K562 (cell line): Measurements from ENCODE around the gene PCAT6. TPM values are rescaled to one million over a fixed set of nuclear protein-coding genes. Genes with fewer than 3 reads are reported as not detected.

ENCODE experiments used
- ATAC-seq: fragments of 200-7000 bp; cut with Tn5 transposase; 3 replicates; pipeline ENCODE4 v1.9.1; 2020; ENCODE audit warnings: moderate library complexity
- BruUV-seq: library from RNA; stranded (reverse); fragments of 400-500 nt; replicated peaks from 2 replicates; lab custom pipeline; 2021; lab: Mats Ljungman, UMichigan
- CTCF ChIA-PET: fragments of 300-600 bp; formaldehyde crosslinking; extraction: SDS; loops from one replicate; lab custom pipeline; 2021; ENCODE audit warnings: low intra/inter-chr PET ratio; lab: Yijun Ruan, JAX
- POLR2A ChIA-PET: fragments of 300-600, 350-650 bp; sonication (Branson Sonifier 250); formaldehyde crosslinking; extraction: SDS; loops from one replicate; lab custom pipeline; 2021; ENCODE audit warnings: antibody characterized with exemption, inconsistent platforms; lab: Yijun Ruan, JAX
- DNase-seq, 4 experiments: peaks; one replicate each; pipeline versions ENCODE4 v3.0.0 to v3.0.0-alpha.2; 2011 to 2018; ENCODE audit warnings: low spot score in 3 of 4, mixed read lengths in 3 of 4; ENCODE audit errors: extremely low read depth in 1 of 4
- FAIRE-seq: peaks from 2 replicates; lab custom pipeline; 2011; peaks lifted over from hg19 to GRCh38; lab: Jason Lieb, UNC
- H2AFZ ChIP-seq: 2 replicates; pipeline ENCODE4 v1.6.0; 2011; ENCODE audit warnings: low read depth, low read length, control low read depth, inconsistent platforms
- H3K27ac ChIP-seq: fragments of 200-600 bp; 3 replicates; pipeline ENCODE4 v1.8.0; 2011; ENCODE audit warnings: low read depth, mild to moderate bottlenecking, control low read depth, inconsistent platforms, low read length, moderate library complexity, mixed read lengths; ENCODE audit errors: extremely low read depth
- H3K27me3 ChIP-seq, 2 experiments: fragments of 300-600 bp in 1 of 2; 2 replicates in 1 of 2; 3 replicates in 1 of 2; pipeline versions ENCODE4 v1.6.0 to v1.8.0; 2011; ENCODE audit warnings: inconsistent platforms in 2 of 2, low read length in 2 of 2, mild to moderate bottlenecking in 1 of 2, mixed read lengths in 1 of 2, moderate library complexity in 1 of 2; ENCODE audit not compliant: control insufficient read depth in 2 of 2, insufficient read depth in 2 of 2
- H3K36me3 ChIP-seq: fragments of 300-600 bp; 3 replicates; pipeline ENCODE4 v1.8.0; 2011; ENCODE audit warnings: mild to moderate bottlenecking, low read length, inconsistent platforms; ENCODE audit not compliant: control insufficient read depth, insufficient read depth
- H3K4me1 ChIP-seq, 2 experiments: fragments of 200-600 bp in 1 of 2; replicated peaks in 1 of 2; 2 replicates in 1 of 2; 3 replicates in 1 of 2; pipeline versions ENCODE4 v1.5.1 to v1.8.0; 2011; ENCODE audit warnings: inconsistent platforms in 2 of 2, low read length in 2 of 2, mild to moderate bottlenecking in 1 of 2, mixed read lengths in 1 of 2, moderate library complexity in 1 of 2; ENCODE audit not compliant: control insufficient read depth in 2 of 2, insufficient read depth in 2 of 2
- H3K4me2 ChIP-seq: 2 replicates; pipeline ENCODE4 v1.6.1; 2011; ENCODE audit warnings: low read length, control low read depth, inconsistent platforms, mixed read lengths; ENCODE audit not compliant: insufficient read depth
- H3K4me3 ChIP-seq: fragments of 200-600 bp; sonication (generic), shearing (Covaris generic); 2 replicates; pipeline ENCODE4 v1.5.1; 2016; ENCODE audit warnings: control low read depth, inconsistent platforms
- H3K79me2 ChIP-seq: fragments of 200-600 bp; 3 replicates; pipeline ENCODE4 v1.8.0; 2011; ENCODE audit warnings: low read length, inconsistent platforms; ENCODE audit not compliant: control insufficient read depth, insufficient read depth
- H3K9ac ChIP-seq, 2 experiments: 2 replicates each; pipeline versions ENCODE4 v1.6.0 to v1.6.1; 2011; ENCODE audit warnings: low read depth in 2 of 2, low read length in 2 of 2, control low read depth in 1 of 2, inconsistent platforms in 1 of 2, mild to moderate bottlenecking in 1 of 2, mixed read lengths in 1 of 2; ENCODE audit not compliant: insufficient read depth in 1 of 2
- H3K9me1 ChIP-seq: one replicate; pipeline ENCODE4 v1.6.0; 2011; ENCODE audit warnings: inconsistent platforms, mild to moderate bottlenecking, low read length, moderate library complexity; ENCODE audit not compliant: control insufficient read depth, insufficient read depth
- H3K9me3 ChIP-seq: replicated peaks from 2 replicates; pipeline ENCODE4 v1.5.1; 2011; ENCODE audit warnings: low read depth, low read length, inconsistent platforms; ENCODE audit not compliant: control insufficient read depth, insufficient read depth
- H4K20me1 ChIP-seq: replicated peaks from 2 replicates; pipeline ENCODE4 v1.6.1; 2011; ENCODE audit warnings: low read length, inconsistent platforms, mixed read lengths; ENCODE audit not compliant: control insufficient read depth, insufficient read depth
- CTBP1 ChIP-seq: fragments of 450-650 bp; IDR thresholded peaks from 2 replicates; pipeline ENCODE4 v1.6.1; 2016; ENCODE audit warnings: borderline replicate concordance
- ESRRA ChIP-seq: fragments of 450-650 bp; IDR thresholded peaks from 2 replicates; pipeline ENCODE4 v1.6.1; 2014; ENCODE audit warnings: low read depth, mild to moderate bottlenecking, moderate library complexity, borderline replicate concordance
- FIP1L1 ChIP-seq: fragments of 200-400 bp; formaldehyde crosslinking; IDR thresholded peaks from 2 replicates; pipeline ENCODE4 v1.6.1; 2018; ENCODE audit warnings: mild to moderate bottlenecking, low read depth, low read length; ENCODE audit not compliant: poor library complexity, severe bottlenecking
- FOS ChIP-seq: IDR thresholded peaks from 3 replicates; pipeline ENCODE4 v1.6.1; 2011; ENCODE audit not compliant: insufficient read length; ENCODE audit errors: extremely low read depth
- HDAC6 ChIP-seq: IDR thresholded peaks from 2 replicates; pipeline ENCODE4 v1.6.1; 2012; ENCODE audit warnings: low read depth, mild to moderate bottlenecking, control low read depth, inconsistent platforms, low read length, moderate library complexity
- LCOR ChIP-seq: sonication (generic); formaldehyde crosslinking; IDR thresholded peaks from 2 replicates; pipeline ENCODE4 v1.8.0; 2022; ENCODE audit warnings: mild to moderate bottlenecking, missing genetic modification reagents
- MAX ChIP-seq: sonication (generic); formaldehyde crosslinking; IDR thresholded peaks from 2 replicates; pipeline ENCODE4 v1.9.0; 2022; ENCODE audit warnings: mild to moderate bottlenecking, missing genetic modification reagents
- MLLT1 ChIP-seq, 2 experiments: fragments of 450-650 bp; IDR thresholded peaks; 2 replicates each; pipeline ENCODE4 v1.6.1; 2016
- NFIX ChIP-seq: fragments of 250-450 bp; sonication (Bioruptor Pico); IDR thresholded peaks from 2 replicates; pipeline ENCODE4 v1.4.0; 2020; ENCODE audit warnings: low read depth, mild to moderate bottlenecking, moderate library complexity
- RBM14 ChIP-seq: fragments of 200-400 bp; formaldehyde crosslinking; IDR thresholded peaks from 2 replicates; pipeline ENCODE4 v1.6.1; 2018; ENCODE audit warnings: low read depth, mild to moderate bottlenecking, low read length, moderate library complexity, borderline replicate concordance; ENCODE audit not compliant: insufficient read depth
- RNF2 ChIP-seq: sonication (generic); IDR thresholded peaks from 2 replicates; pipeline ENCODE4 v1.6.1; 2016
- SAP30 ChIP-seq: fragments of 200-600 bp; sonication (generic); IDR thresholded peaks from 2 replicates; pipeline ENCODE4 v1.6.1; 2012; ENCODE audit warnings: borderline replicate concordance, low read depth, mild to moderate bottlenecking, moderate library complexity, low read length, control low read depth, inconsistent platforms; ENCODE audit not compliant: insufficient read depth, poor library complexity, severe bottlenecking
- SREBF2 ChIP-seq: sonication (generic); formaldehyde crosslinking; IDR thresholded peaks from 2 replicates; pipeline ENCODE4 v1.4.0; 2020; ENCODE audit warnings: mild to moderate bottlenecking, missing genetic modification reagents
- TAF9B ChIP-seq: fragments of 450-650 bp; IDR thresholded peaks from 2 replicates; pipeline ENCODE4 v1.6.1; 2018; ENCODE audit warnings: mild to moderate bottlenecking; ENCODE audit not compliant: partially characterized antibody
- YBX1 ChIP-seq: fragments of 450-650 bp; IDR thresholded peaks from 2 replicates; pipeline ENCODE4 v1.7.1; 2016; ENCODE audit warnings: mild to moderate bottlenecking
- ZBTB49 ChIP-seq: sonication (generic); formaldehyde crosslinking; IDR thresholded peaks from 2 replicates; pipeline ENCODE4 v1.8.0; 2022; ENCODE audit warnings: missing genetic modification reagents, mild to moderate bottlenecking, borderline replicate concordance
- ZNF695 ChIP-seq: fragments of 450-650 bp; formaldehyde crosslinking; IDR thresholded peaks from 2 replicates; pipeline ENCODE4 v1.4.0; 2020; ENCODE audit warnings: mild to moderate bottlenecking, moderate library complexity
- WGBS: fragments of 100-300 bp; shearing (Covaris generic); methylation state at CpG from one replicate; pipeline ENCODE4 v1.1.6; 2016; ENCODE audit warnings: low coverage, mixed read lengths; ENCODE audit not compliant: insufficient coverage; ENCODE audit errors: missing lambda C conversion rate; 5-methylcytosine and 5-hydroxymethylcytosine counted together
- in situ Hi-C: fragments of 300-500 bp; cut with MboI; formaldehyde crosslinking; loops from 4 replicates; pipeline ENCODE4 v1.15.0; 2018; ENCODE audit warnings: inconsistent platforms, mixed read lengths
- intact Hi-C: fragments of 100-400 bp; cut with micrococcal nuclease; formaldehyde crosslinking; loops from 2 replicates; pipeline ENCODE4 v1.14.2; 2022
- polyA plus RNA-seq, 8 experiments: library from polyadenylated mRNA; depleted of rRNA in 4 of 8; stranded (reverse) in 5 of 8; unstranded in 3 of 8; fragments of >200 nt; fragmentation: Nextera tagmentation in 2 of 8; fragmentation: Illumina TruSeq in 1 of 8; extraction: Ambion mirVana in 2 of 8; extraction: Trizol in 1 of 8; gene quantifications; 2 replicates each; pipeline versions ENCODE4 v1.2.1 to v1.2.3, GENCODE V29; 2011 to 2014; ENCODE audit warnings: inconsistent platforms in 1 of 8, missing spikeins in 1 of 8
- total RNA-seq, 7 experiments: library from RNA; depleted of rRNA in 6 of 7; stranded (reverse); fragments of >200 nt in 6 of 7; fragmentation: Illumina TruSeq in 2 of 7; extraction: Trizol in 2 of 7; gene quantifications; 2 replicates each; pipeline versions ENCODE4 v1.2.1 to v1.2.3, GENCODE V29; 2011 to 2021; ENCODE audit warnings: low replicate concordance in 1 of 7

The PCAT6 gene
- total and polyA plus RNA-seq, 9 of the 15 experiments (the other 6 are each of a cell fraction or from before 2014, with no cell fraction given): 0.25 to 2.4 (median 0.54) TPM; not detected in 1

GRCh38 chr1:202860744-202861419, 50.1 kb downstream of the PCAT6 start:
- intact Hi-C loops: no loop called here
- in situ Hi-C loops: no loop called here
- Histone ChIP-seq H2AFZ (peak overlapping the region; percentile 96), H3K27me3 (peaks cover 1 to 5% of the 10 kb centered on the region in 2 experiments; a peak in 3 of 5 replicates), H3K9me1 (no peaks in the 10 kb centered on the region), H3K4me2 (peak overlapping the region; percentile 85), H4K20me1 (no peaks in the 10 kb centered on the region), H3K9ac (peak overlapping the region; percentile 33 to 95; a peak in 3 of 4 replicates), H3K36me3 (no peaks in the 10 kb centered on the region), H3K4me1 (peaks cover 0 to 19% of the 10 kb centered on the region in 2 experiments; a peak in 4 of 5 replicates), H3K27ac (no peak overlapping the region), H3K4me3 (peak overlapping the region; percentile 53), H3K79me2 (no peaks in the 10 kb centered on the region), H3K9me3 (no peaks in the 10 kb centered on the region)
- DNase-seq (peak; percentile 57 to 80 (median 70)), FAIRE-seq (no peak), ATAC-seq (peak; percentile 71)
- 4% methylated on average over 47 of the region's 50 CpGs for WGBS
- POLR2A ChIA-PET: interaction anchor here (0.6 to 3.0 kb wide), 10 partner anchors 9 to 161 kb away, joined by 3 to 12 read pairs (median 4); partner anchors contain the start of gene KLHL12
- CTCF ChIA-PET: no interaction called here
- no TSS peak for BruUV-seq
- TF ChIP-seq FIP1L1 (peak; percentile 32), NFIX (no peak), RNF2 (no peak), RBM14 (0 out of 2 replicates have a peak, but pooled peaks have one; percentile 32), ESRRA (peak; percentile 25; the same call in 1 of the 2 replicates), CTBP1 (peak; percentile 28; the same call in 1 of the 2 replicates), SREBF2 (CRISPR knock-in tag) (no peak), SAP30 (peak; percentile 3), FOS (no peak), HDAC6 (no peak), TAF9B (no peak), MAX (peak; percentile 47; the same call in 1 of the 2 replicates), ZNF695 (CRISPR knock-in tag) (no peak), ZBTB49 (CRISPR knock-in tag) (no peak), LCOR (CRISPR knock-in tag) (0 out of 2 replicates have a peak, but pooled peaks have one; percentile 26), MLLT1 (IDR thresholded peaks at IDR 0.05) (no peak), YBX1 (no peak)
